ENCODE results near the gene CALHM6. TPM values are rescaled to one million over a fixed set of nuclear protein-coding genes. Genes with fewer than 3 reads are reported as not detected.

The CALHM6 gene
- polyA plus RNA-seq, 1 of the 3 experiments (the other 2 are of a cell fraction), result 0.51 TPM

DNA sequence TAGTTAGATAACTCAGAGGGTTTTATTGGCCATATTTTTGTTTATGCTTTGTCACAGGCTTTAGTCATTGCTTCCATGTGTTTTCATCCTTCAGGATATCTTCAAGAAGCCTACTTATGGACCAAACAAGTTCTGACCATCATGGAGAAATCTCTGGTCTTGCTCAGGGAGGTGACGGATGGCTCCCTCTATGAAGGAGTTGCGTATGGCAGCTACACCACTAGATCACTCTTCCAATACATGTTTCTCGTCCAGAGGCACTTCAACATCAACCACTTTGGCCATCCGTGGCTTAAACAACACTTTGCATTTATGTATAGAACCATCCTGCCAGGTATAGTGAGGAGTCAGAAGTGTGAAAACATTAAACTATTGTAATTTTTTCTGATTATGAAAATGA, 30.3 kb upstream of the CALHM6 start:
- no peak for DNase-seq
- 97% methylated on average over 4 of the region's 4 CpGs for WGBS (ENCODE audit: low lambda C conversion rate)
- peaks cover 6% of the 10 kb centered on the region; the same call in 1 of the 2 replicates for H3K79me2 ChIP-seq (ENCODE audit: insufficient read depth)
- no peaks in the 10 kb centered on the region for H3K9me3 ChIP-seq
- no peak overlapping the region for H3K27ac ChIP-seq (ENCODE audit: low read depth in 2 of 2, low read length in 1 of 2)
- H3K9ac ChIP-seq, result no peak overlapping the region
- H3K27me3 ChIP-seq (ENCODE audit: insufficient read depth), result no peaks in the 10 kb centered on the region
- POLR2A ChIA-PET, result no interaction called here
- no peaks in the 10 kb centered on the region for H3K9me2 ChIP-seq
- CTCF ChIA-PET, result no interaction called here
- TF ChIP-seq, protein P1, sequence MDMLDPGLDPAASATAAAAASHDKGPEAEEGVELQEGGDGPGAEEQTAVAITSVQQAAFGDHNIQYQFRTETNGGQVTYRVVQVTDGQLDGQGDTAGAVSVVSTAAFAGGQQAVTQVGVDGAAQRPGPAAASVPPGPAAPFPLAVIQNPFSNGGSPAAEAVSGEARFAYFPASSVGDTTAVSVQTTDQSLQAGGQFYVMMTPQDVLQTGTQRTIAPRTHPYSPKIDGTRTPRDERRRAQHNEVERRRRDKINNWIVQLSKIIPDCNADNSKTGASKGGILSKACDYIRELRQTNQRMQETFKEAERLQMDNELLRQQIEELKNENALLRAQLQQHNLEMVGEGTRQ (IDR thresholded peaks at IDR 0.05; ENCODE audit: borderline replicate concordance, low read depth, low read length), result no peak
- TF ChIP-seq GATA2 (CRISPR knock-in tag; IDR thresholded peaks at IDR 0.05) (no peak), GABPA (IDR thresholded peaks at IDR 0.05; ENCODE audit: low read depth) (no peak), RAD21 (IDR thresholded peaks at IDR 0.05; ENCODE audit: low read length) (no peak), FOXM1 (IDR thresholded peaks at IDR 0.05; ENCODE audit: low read depth) (no peak), SIN3A (IDR thresholded peaks at IDR 0.05; ENCODE audit: borderline replicate concordance, low read depth, low read length) (no peak), ELF1 (IDR thresholded peaks at IDR 0.05) (no peak), RXRA (IDR thresholded peaks at IDR 0.05; ENCODE audit: borderline replicate concordance, low read depth) (no peak), YY1 (IDR thresholded peaks at IDR 0.05; ENCODE audit: low read depth) (no peak), TEAD4 (IDR thresholded peaks at IDR 0.05; ENCODE audit: borderline replicate concordance, insufficient read depth) (no peak), TAF1 (IDR thresholded peaks at IDR 0.05; ENCODE audit: borderline replicate concordance, low read depth, low read length) (no peak), TCF12 (IDR thresholded peaks at IDR 0.05) (no peak), POLR2AphosphoS5 (IDR thresholded peaks at IDR 0.05; ENCODE audit: low read depth, low read length) (no peak), JUND (IDR thresholded peaks at IDR 0.05) (no peak), SMC3 (IDR thresholded peaks at IDR 0.05; ENCODE audit: low read depth, low read length) (no peak)
- TF ChIP-seq, protein P2, sequence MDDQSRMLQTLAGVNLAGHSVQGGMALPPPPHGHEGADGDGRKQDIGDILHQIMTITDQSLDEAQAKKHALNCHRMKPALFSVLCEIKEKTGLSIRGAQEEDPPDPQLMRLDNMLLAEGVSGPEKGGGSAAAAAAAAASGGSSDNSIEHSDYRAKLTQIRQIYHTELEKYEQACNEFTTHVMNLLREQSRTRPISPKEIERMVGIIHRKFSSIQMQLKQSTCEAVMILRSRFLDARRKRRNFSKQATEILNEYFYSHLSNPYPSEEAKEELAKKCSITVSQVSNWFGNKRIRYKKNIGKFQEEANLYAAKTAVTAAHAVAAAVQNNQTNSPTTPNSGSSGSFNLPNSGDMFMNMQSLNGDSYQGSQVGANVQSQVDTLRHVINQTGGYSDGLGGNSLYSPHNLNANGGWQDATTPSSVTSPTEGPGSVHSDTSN (IDR thresholded peaks at IDR 0.05), result no peak
- TF ChIP-seq, protein P3, sequence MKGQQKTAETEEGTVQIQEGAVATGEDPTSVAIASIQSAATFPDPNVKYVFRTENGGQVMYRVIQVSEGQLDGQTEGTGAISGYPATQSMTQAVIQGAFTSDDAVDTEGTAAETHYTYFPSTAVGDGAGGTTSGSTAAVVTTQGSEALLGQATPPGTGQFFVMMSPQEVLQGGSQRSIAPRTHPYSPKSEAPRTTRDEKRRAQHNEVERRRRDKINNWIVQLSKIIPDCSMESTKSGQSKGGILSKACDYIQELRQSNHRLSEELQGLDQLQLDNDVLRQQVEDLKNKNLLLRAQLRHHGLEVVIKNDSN (IDR thresholded peaks at IDR 0.05; ENCODE audit: borderline replicate concordance, low read depth), result no peak
- TF ChIP-seq, protein P4, sequence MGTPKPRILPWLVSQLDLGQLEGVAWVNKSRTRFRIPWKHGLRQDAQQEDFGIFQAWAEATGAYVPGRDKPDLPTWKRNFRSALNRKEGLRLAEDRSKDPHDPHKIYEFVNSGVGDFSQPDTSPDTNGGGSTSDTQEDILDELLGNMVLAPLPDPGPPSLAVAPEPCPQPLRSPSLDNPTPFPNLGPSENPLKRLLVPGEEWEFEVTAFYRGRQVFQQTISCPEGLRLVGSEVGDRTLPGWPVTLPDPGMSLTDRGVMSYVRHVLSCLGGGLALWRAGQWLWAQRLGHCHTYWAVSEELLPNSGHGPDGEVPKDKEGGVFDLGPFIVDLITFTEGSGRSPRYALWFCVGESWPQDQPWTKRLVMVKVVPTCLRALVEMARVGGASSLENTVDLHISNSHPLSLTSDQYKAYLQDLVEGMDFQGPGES (IDR thresholded peaks at IDR 0.05; ENCODE audit: low read depth, low read length), result no peak
- TF ChIP-seq, protein P5, sequence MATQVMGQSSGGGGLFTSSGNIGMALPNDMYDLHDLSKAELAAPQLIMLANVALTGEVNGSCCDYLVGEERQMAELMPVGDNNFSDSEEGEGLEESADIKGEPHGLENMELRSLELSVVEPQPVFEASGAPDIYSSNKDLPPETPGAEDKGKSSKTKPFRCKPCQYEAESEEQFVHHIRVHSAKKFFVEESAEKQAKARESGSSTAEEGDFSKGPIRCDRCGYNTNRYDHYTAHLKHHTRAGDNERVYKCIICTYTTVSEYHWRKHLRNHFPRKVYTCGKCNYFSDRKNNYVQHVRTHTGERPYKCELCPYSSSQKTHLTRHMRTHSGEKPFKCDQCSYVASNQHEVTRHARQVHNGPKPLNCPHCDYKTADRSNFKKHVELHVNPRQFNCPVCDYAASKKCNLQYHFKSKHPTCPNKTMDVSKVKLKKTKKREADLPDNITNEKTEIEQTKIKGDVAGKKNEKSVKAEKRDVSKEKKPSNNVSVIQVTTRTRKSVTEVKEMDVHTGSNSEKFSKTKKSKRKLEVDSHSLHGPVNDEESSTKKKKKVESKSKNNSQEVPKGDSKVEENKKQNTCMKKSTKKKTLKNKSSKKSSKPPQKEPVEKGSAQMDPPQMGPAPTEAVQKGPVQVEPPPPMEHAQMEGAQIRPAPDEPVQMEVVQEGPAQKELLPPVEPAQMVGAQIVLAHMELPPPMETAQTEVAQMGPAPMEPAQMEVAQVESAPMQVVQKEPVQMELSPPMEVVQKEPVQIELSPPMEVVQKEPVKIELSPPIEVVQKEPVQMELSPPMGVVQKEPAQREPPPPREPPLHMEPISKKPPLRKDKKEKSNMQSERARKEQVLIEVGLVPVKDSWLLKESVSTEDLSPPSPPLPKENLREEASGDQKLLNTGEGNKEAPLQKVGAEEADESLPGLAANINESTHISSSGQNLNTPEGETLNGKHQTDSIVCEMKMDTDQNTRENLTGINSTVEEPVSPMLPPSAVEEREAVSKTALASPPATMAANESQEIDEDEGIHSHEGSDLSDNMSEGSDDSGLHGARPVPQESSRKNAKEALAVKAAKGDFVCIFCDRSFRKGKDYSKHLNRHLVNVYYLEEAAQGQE (IDR thresholded peaks at IDR 0.05; ENCODE audit: low read depth, low read length), result no peak
- no peak overlapping the region for H2AFZ ChIP-seq (ENCODE audit: low read depth)
- no peaks in the 10 kb centered on the region for H4K20me1 ChIP-seq (ENCODE audit: insufficient read depth)
- H3K36me3 ChIP-seq (replicated peaks in 1 of 2; ENCODE audit: control insufficient read depth in 1 of 2, insufficient read depth in 2 of 2, low read length in 1 of 2), result peaks cover 57 to 61% of the 10 kb centered on the region in 2 experiments
- peaks cover 6% of the 10 kb centered on the region for H3F3A ChIP-seq (replicated peaks; ENCODE audit: insufficient read depth)
- no peak overlapping the region for H3K4me2 ChIP-seq
- no peak overlapping the region for H3K4me3 ChIP-seq (ENCODE audit: low read depth in 2 of 2, low read length in 1 of 2)
- no peaks in the 10 kb centered on the region for H3K4me1 ChIP-seq (ENCODE audit: control insufficient read depth in 1 of 2, insufficient read depth in 2 of 2, low read depth in 1 of 2, low read length in 1 of 2)
